ENCODE data around the gene RCVRN.

DNA sequence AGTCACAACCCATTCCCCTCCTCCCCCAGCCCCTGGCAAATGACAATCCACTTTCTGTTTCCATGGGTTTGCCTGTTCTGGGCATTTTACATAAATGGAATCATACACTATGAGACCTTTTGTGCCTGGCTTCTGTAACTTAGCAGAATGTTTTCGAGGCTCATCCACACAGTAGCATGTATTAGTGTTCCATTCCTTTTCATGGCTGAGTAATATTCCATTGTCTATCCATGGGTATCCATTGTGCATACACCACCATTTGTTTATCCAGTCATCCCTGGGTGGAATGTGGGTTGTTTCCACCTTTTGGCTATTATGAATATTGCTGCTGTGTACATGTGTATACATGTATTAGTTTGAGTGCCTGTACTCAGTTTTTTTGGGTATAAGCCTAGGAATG is 33.7 kb upstream of the RCVRN start:
- TF ChIP-seq POLR2AphosphoS5 (IDR thresholded peaks at IDR 0.05; ENCODE audit: control insufficient read depth, insufficient read depth, low read depth, low read length), result no peak
- no peak for TF ChIP-seq CAMTA2 (CRISPR knock-in tag; conservative IDR thresholded peaks at IDR 0.05)
- TF ChIP-seq NR2C2 (CRISPR knock-in tag; IDR thresholded peaks at IDR 0.05), result no peak
- TF ChIP-seq NR2C2 (tag; IDR thresholded peaks at IDR 0.05), result no peak
- TF ChIP-seq, protein P1, sequence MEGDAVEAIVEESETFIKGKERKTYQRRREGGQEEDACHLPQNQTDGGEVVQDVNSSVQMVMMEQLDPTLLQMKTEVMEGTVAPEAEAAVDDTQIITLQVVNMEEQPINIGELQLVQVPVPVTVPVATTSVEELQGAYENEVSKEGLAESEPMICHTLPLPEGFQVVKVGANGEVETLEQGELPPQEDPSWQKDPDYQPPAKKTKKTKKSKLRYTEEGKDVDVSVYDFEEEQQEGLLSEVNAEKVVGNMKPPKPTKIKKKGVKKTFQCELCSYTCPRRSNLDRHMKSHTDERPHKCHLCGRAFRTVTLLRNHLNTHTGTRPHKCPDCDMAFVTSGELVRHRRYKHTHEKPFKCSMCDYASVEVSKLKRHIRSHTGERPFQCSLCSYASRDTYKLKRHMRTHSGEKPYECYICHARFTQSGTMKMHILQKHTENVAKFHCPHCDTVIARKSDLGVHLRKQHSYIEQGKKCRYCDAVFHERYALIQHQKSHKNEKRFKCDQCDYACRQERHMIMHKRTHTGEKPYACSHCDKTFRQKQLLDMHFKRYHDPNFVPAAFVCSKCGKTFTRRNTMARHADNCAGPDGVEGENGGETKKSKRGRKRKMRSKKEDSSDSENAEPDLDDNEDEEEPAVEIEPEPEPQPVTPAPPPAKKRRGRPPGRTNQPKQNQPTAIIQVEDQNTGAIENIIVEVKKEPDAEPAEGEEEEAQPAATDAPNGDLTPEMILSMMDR (IDR thresholded peaks at IDR 0.05 in 2 of 3, conservative IDR thresholded peaks at IDR 0.05 in 1 of 3; ENCODE audit: insufficient read depth in 2 of 3, low read depth in 1 of 3, low read length in 3 of 3), result no peak
- TF ChIP-seq POLR2A (conservative IDR thresholded peaks at IDR 0.05), result no peak
- TF ChIP-seq ZZZ3 (IDR thresholded peaks at IDR 0.05), result no peak
- TF ChIP-seq ZNF24 (IDR thresholded peaks at IDR 0.05), result no peak
- no peak for TF ChIP-seq LEF1 (IDR thresholded peaks at IDR 0.05)
- no peak for TF ChIP-seq ETV6 (IDR thresholded peaks at IDR 0.05; ENCODE audit: borderline replicate concordance in 1 of 2, low read depth in 2 of 2, low read length in 1 of 2)
- no peak for TF ChIP-seq ETV6 (CRISPR knock-in tag; IDR thresholded peaks at IDR 0.05; ENCODE audit: borderline replicate concordance)
- TF ChIP-seq MYC (IDR thresholded peaks at IDR 0.05; ENCODE audit: low read depth, low read length), result no peak
- TF ChIP-seq MYC (CRISPR knock-in tag; IDR thresholded peaks at IDR 0.05; ENCODE audit: borderline replicate concordance, low read depth), result no peak
- TF ChIP-seq, protein P2, sequence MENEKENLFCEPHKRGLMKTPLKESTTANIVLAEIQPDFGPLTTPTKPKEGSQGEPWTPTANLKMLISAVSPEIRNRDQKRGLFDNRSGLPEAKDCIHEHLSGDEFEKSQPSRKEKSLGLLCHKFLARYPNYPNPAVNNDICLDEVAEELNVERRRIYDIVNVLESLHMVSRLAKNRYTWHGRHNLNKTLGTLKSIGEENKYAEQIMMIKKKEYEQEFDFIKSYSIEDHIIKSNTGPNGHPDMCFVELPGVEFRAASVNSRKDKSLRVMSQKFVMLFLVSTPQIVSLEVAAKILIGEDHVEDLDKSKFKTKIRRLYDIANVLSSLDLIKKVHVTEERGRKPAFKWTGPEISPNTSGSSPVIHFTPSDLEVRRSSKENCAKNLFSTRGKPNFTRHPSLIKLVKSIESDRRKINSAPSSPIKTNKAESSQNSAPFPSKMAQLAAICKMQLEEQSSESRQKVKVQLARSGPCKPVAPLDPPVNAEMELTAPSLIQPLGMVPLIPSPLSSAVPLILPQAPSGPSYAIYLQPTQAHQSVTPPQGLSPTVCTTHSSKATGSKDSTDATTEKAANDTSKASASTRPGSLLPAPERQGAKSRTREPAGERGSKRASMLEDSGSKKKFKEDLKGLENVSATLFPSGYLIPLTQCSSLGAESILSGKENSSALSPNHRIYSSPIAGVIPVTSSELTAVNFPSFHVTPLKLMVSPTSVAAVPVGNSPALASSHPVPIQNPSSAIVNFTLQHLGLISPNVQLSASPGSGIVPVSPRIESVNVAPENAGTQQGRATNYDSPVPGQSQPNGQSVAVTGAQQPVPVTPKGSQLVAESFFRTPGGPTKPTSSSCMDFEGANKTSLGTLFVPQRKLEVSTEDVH (IDR thresholded peaks at IDR 0.05; ENCODE audit: low read depth, partially characterized antibody), result no peak
- no peak for TF ChIP-seq CC2D1A (IDR thresholded peaks at IDR 0.05)
- TF ChIP-seq NFRKB (IDR thresholded peaks at IDR 0.05; ENCODE audit: low read depth), result no peak
- no peak for TF ChIP-seq SIX5 (IDR thresholded peaks at IDR 0.05; ENCODE audit: borderline replicate concordance in 1 of 2, insufficient read depth in 1 of 2, low read depth in 1 of 2, low read length in 2 of 2)

Data from K562 (cell line).